AG09309 (cell line): ENCODE data around the gene FN1.

Experiments used
- DNase-seq: peaks from one replicate; pipeline ENCODE4 v3.0.0-alpha.2; 2010; ENCODE audit warnings: low read depth
- H3K4me3 ChIP-seq: 2 replicates; pipeline ENCODE4 v1.5.1; 2011; ENCODE audit warnings: mild to moderate bottlenecking, low read depth, low read length, moderate library complexity; ENCODE audit not compliant: control insufficient read depth
- TF ChIP-seq, protein P1 (sequence below): IDR thresholded peaks from 2 replicates; pipeline ENCODE4 v1.5.1; 2011; ENCODE audit warnings: mild to moderate bottlenecking, low read depth, low read length, inconsistent platforms; ENCODE audit not compliant: insufficient read depth, control insufficient read depth; ENCODE audit errors: missing control alignments

FN1 gene

GRCh38 chr2:215431290-215431689, 4.6 kb downstream of the FN1 start:
- TF ChIP-seq, protein P1, sequence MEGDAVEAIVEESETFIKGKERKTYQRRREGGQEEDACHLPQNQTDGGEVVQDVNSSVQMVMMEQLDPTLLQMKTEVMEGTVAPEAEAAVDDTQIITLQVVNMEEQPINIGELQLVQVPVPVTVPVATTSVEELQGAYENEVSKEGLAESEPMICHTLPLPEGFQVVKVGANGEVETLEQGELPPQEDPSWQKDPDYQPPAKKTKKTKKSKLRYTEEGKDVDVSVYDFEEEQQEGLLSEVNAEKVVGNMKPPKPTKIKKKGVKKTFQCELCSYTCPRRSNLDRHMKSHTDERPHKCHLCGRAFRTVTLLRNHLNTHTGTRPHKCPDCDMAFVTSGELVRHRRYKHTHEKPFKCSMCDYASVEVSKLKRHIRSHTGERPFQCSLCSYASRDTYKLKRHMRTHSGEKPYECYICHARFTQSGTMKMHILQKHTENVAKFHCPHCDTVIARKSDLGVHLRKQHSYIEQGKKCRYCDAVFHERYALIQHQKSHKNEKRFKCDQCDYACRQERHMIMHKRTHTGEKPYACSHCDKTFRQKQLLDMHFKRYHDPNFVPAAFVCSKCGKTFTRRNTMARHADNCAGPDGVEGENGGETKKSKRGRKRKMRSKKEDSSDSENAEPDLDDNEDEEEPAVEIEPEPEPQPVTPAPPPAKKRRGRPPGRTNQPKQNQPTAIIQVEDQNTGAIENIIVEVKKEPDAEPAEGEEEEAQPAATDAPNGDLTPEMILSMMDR: no peak
- no peak for DNase-seq
- peak overlapping the region; percentile 89 for H3K4me3 ChIP-seq

DNA sequence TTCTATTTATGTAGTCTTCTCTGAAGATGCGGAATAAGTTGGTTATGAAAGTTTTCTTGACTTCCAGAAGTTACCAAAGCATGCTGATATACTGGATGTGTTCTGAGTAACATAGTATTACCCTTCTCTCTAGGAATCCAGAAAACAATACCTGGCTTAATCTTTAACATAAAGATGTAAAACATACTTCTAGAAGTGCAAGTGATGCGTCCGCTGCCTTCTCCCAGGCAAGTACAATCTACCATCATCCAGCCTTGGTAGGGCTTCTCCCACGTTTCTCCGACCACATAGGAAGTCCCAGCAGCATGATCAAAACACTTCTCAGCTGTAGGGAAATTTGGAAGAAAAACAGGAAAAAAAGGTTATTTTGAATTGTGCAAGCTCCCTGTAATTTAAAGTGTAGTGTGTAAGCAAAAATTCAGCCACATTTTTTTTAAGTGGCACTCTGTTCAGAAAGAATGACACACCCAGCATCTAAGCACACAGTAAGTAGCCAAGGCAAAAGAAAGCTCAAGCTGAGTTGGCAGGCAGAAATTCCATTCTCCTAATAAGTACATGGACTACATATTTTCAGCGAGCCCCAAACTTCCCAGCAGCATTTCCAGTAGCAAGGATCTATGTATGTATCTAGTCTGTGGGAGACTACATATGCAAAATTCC, 5.2 kb downstream of the FN1 start:
- TF ChIP-seq, protein P1: no peak
- DNase-seq: no peak
- H3K4me3 ChIP-seq: peak overlapping the region; percentile 41

GRCh38 chr2:215429424-215429823, 6.4 kb downstream of the FN1 start:
- TF ChIP-seq, protein P1: no peak
- peak overlapping the region; percentile 10; the same call in 1 of the 2 replicates for H3K4me3 ChIP-seq
- DNase-seq: no peak

- no peak for DNase-seq
- TF ChIP-seq, protein P1: no peak
Observed at GRCh38 chr2:215428060-215428910, 7.6 kb downstream of the FN1 start.

DNA sequence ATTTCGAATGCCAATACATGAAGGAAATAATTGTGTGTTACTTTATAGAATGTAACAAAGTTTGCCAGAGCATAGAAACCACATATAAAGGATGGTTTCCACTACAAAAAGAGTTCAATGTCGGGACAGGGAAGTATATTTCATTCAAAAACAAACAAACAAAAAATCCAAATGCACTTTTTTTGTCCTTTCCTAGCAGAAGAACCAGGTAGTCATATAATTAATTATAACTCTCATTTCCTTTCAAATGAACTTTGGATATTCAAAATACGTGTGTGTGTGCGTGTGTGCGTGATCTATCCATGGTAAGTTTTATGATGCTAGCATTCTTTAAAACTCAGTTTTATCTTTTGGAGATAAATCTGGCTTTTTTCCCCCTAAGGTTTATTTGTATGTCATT, 8.3 kb downstream of the FN1 start:
- TF ChIP-seq, protein P1: no peak
- no peak for DNase-seq
- H3K4me3 ChIP-seq: no peak overlapping the region

More at GRCh38 chr2:215428060-215428910, 7.6 kb downstream of the FN1 start:
- H3K4me3 ChIP-seq: peak overlapping the region; percentile 16

- no peak overlapping the region for H3K4me3 ChIP-seq
- no peak for DNase-seq
Observed at GRCh38 chr2:215425021-215425782, 10.7 kb downstream of the FN1 start.

More at GRCh38 chr2:215425021-215425782, 10.7 kb downstream of the FN1 start:
- TF ChIP-seq, protein P1: no peak
